GM12892 (cell line): Measurements from ENCODE around the gene ME3.

ENCODE experiments used
- POLR2A ChIP-seq: IDR thresholded peaks from 2 replicates; pipeline ENCODE4 v1.6.1; 2011; ENCODE audit warnings: low read depth, low read length, control low read depth
- POLR2AphosphoS5 ChIP-seq: IDR thresholded peaks from 2 replicates; pipeline ENCODE4 v1.6.1; 2011; ENCODE audit warnings: low read depth, low read length, control low read depth

DNA sequence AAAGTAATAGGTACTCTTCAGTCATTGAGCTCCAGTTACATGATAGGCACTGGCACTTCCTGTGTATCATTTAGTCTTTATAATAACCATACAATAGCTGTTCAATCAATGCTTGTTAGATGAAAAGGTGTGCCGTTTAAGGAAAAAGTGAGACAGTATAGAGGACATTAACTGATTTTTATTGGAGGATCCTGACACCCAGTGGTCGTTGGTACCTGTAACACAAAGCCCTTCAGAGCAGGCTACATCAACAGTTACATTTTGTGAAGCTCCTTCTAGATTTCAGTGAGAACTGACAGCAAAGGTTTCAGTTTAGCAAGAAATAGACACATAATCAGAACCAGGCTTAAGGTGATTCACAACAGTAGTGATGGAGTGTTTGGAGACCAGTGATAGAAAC lies 253.5 kb downstream of the ME3 start:
- no peak for TF ChIP-seq POLR2A
- no peak for TF ChIP-seq POLR2AphosphoS5
